UCSD-AML1 (cell line): ENCODE measurements around the gene DENND5B.
"Not testable (repeated sequence)": the region's sequence is repeated elsewhere in the genome, so short reads cannot be mapped to it uniquely, and the experiment has no call there.

Experiments
- DNase-seq: peaks from one replicate; lab custom pipeline; 2025; ENCODE audit not compliant: unreplicated experiment; lab: John Stamatoyannopoulos, UW

DENND5B gene

GRCh38 chr12:31594681-31595080, 3.7 kb upstream of the DENND5B start:
- no peak for DNase-seq

GRCh38 chr12:31591380-31591901, 505 bp upstream of the DENND5B start:
- no peak for DNase-seq

- DNase-seq, result peak; percentile 26
These were observed 863 bp downstream of the DENND5B start for GRCh38 chr12:31589904-31590641.

- no peak for DNase-seq
These were observed 1.4 kb downstream of the DENND5B start for GRCh38 chr12:31589598-31589903.

- DNase-seq, result no peak
These were observed 2.0 kb downstream of the DENND5B start for GRCh38 chr12:31588976-31589375.

- DNase-seq, result no peak
These were observed 4.2 kb downstream of the DENND5B start for GRCh38 chr12:31586728-31587127.

GRCh38 chr12:31585895-31586294, 5.0 kb downstream of the DENND5B start:
- no peak for DNase-seq

- DNase-seq, result no peak
These were observed 5.7 kb downstream of the DENND5B start for GRCh38 chr12:31585271-31585670.

- no peak for DNase-seq
These were observed 6.2 kb downstream of the DENND5B start for GRCh38 chr12:31584782-31585181.

- no peak for DNase-seq
These were observed 7.1 kb downstream of the DENND5B start for GRCh38 chr12:31583878-31584277.

GRCh38 chr12:31582155-31582554, 8.8 kb downstream of the DENND5B start:
- DNase-seq, result no peak

- no peak for DNase-seq
These were observed 12.3 kb downstream of the DENND5B start for GRCh38 chr12:31578632-31579031.

- DNase-seq, result no peak
These were observed 15.9 kb downstream of the DENND5B start for GRCh38 chr12:31574803-31575575.

- not testable (repeated sequence) for DNase-seq
These were observed 16.6 kb downstream of the DENND5B start for GRCh38 chr12:31574367-31574766.

- DNase-seq, result no peak
These were observed 17.9 kb downstream of the DENND5B start for GRCh38 chr12:31572900-31573600.

- no peak for DNase-seq
These were observed 20.1 kb downstream of the DENND5B start for GRCh38 chr12:31570880-31571279.

- DNase-seq, result not testable (repeated sequence)
These were observed 21.4 kb downstream of the DENND5B start for GRCh38 chr12:31569517-31569916.

GRCh38 chr12:31568498-31568897, 22.4 kb downstream of the DENND5B start:
- DNase-seq, result no peak

GRCh38 chr12:31567029-31567428, 23.9 kb downstream of the DENND5B start:
- DNase-seq, result no peak

- no peak for DNase-seq
These were observed 24.4 kb downstream of the DENND5B start for GRCh38 chr12:31566547-31566946.

- no peak for DNase-seq
These were observed 28.2 kb downstream of the DENND5B start for GRCh38 chr12:31562594-31563328.
